ENCODE measurements around the gene SLC47A2.

Gene SLC47A2

GRCh38 chr17:19720631-19721426 lies 4.4 kb upstream of the SLC47A2 start:
- no peak overlapping the region for H3K4me3 ChIP-seq (replicated peaks; ENCODE audit: insufficient read depth, low read length)
- no peak for DNase-seq (ENCODE audit: low read depth in 1 of 2, low spot score in 1 of 2)
- H3K27ac ChIP-seq (replicated peaks) = no peak overlapping the region
- TF ChIP-seq GABPA (IDR thresholded peaks at IDR 0.05; ENCODE audit: low read depth) (no peak), POLR2AphosphoS5 (IDR thresholded peaks at IDR 0.05; ENCODE audit: low read depth) (no peak), SPI1 (IDR thresholded peaks at IDR 0.05; ENCODE audit: borderline replicate concordance, low read depth) (no peak), REST (IDR thresholded peaks at IDR 0.05; ENCODE audit: insufficient replicate concordance, low read depth) (no peak), CTCF (IDR thresholded peaks at IDR 0.05; ENCODE audit: insufficient read depth, low read length) (no peak)
- no peaks in the 10 kb centered on the region for H3K27me3 ChIP-seq (ENCODE audit: insufficient read depth, poor library complexity, severe bottlenecking)

DNA sequence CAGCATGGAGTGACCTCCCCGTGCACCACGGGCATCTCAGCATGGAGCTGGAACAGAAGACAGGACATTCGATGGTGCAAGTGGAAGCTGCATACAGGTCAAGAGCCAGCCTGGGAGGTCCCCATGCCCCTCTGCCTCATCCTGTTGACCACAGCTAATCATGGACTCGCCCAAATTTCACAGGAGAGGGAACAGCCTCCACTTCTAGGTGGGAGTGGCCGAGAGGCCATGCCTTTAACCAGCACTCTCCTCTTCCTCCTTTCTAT lies 3.8 kb upstream of the SLC47A2 start:
- H3K27ac ChIP-seq (replicated peaks) = no peak overlapping the region

DNA sequence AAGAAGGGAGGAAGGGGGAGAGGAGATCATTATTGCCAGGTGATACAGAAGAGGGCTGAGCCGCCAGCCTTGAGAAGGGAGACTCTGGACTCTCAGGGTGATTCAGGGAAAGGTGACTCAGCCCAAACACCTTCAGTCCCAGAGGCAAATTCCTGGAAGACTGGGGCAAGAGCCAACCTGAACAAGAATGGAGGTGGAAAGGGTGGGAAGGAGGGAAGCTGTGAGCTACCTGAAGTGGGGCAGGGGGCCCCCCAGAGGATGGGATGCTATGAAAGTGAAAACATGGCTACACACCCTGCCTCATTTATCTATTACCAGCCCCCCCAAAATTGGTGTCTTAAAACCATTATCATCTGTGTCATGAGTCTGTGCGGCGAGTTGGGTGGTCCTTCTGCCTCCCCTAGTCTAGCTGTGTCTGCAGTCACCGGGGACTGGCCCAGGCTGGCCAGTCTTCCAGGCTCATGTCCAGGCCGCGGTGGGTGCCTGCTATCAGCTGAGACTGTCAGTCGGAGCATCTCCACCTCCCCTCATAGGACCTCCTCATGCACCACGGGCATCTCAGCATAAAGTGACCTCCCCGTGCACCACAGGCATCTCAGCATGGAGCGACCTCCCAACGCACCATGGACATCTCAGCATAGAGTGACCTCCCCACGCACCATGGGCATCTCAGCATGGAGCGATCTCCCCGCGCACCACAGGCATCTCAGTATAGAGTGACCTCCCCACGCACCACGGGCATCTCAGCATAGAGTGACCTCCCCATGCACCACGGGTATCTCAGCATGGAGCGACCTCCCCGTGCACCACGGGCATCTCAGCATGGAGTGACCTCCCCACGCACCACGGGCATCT lies 3.2 kb upstream of the SLC47A2 start:
- Histone ChIP-seq H3K27ac (replicated peaks) (no peak overlapping the region), H3K4me3 (replicated peaks; ENCODE audit: insufficient read depth, low read length) (no peak overlapping the region), H3K27me3 (ENCODE audit: insufficient read depth, poor library complexity, severe bottlenecking) (no peaks in the 10 kb centered on the region)
- no peak for DNase-seq (ENCODE audit: low read depth in 1 of 2, low spot score in 1 of 2)
- TF ChIP-seq REST (IDR thresholded peaks at IDR 0.05; ENCODE audit: insufficient replicate concordance, low read depth) (no peak), POLR2AphosphoS5 (IDR thresholded peaks at IDR 0.05; ENCODE audit: low read depth) (no peak), GABPA (IDR thresholded peaks at IDR 0.05; ENCODE audit: low read depth) (no peak), SPI1 (IDR thresholded peaks at IDR 0.05; ENCODE audit: borderline replicate concordance, low read depth) (no peak), CTCF (IDR thresholded peaks at IDR 0.05; ENCODE audit: insufficient read depth, low read length) (no peak)

More for the DNA sequence above, 3.8 kb upstream of the SLC47A2 start:
- TF ChIP-seq GABPA (IDR thresholded peaks at IDR 0.05; ENCODE audit: low read depth) = no peak
- TF ChIP-seq REST (IDR thresholded peaks at IDR 0.05; ENCODE audit: insufficient replicate concordance, low read depth) = no peak
- no peak for TF ChIP-seq SPI1 (IDR thresholded peaks at IDR 0.05; ENCODE audit: borderline replicate concordance, low read depth)
- Histone ChIP-seq H3K4me3 (replicated peaks; ENCODE audit: insufficient read depth, low read length) (no peak overlapping the region), H3K27me3 (ENCODE audit: insufficient read depth, poor library complexity, severe bottlenecking) (no peaks in the 10 kb centered on the region)
- DNase-seq (ENCODE audit: low read depth in 1 of 2, low spot score in 1 of 2) = no peak
